IMR-90 (cell line): ENCODE measurements around the gene KYAT1. TPM values are rescaled to one million over a fixed set of nuclear protein-coding genes. Genes with fewer than 3 reads are reported as not detected.

Source experiments
- ATAC-seq: fragments of 200-7000 bp; cut with Tn5 transposase; 2 replicates; pipeline ENCODE4 v1.9.1; 2020; ENCODE audit warnings: low read depth, mild to moderate bottlenecking, moderate library complexity
- BruUV-seq: library from RNA; stranded (reverse); fragments of 400-500 nt; replicated peaks from 2 replicates; lab custom pipeline; 2021; lab: Mats Ljungman, UMichigan
- CTCF ChIA-PET: fragments of 300-600 bp; formaldehyde crosslinking; extraction: SDS; loops from one replicate; lab custom pipeline; 2021; ENCODE audit warnings: antibody characterized with exemption; lab: Yijun Ruan, JAX
- POLR2A ChIA-PET: fragments of 300-600 bp; sonication (Branson Sonifier 250); formaldehyde crosslinking; loops from one replicate; lab custom pipeline; 2022; ENCODE audit warnings: antibody characterized with exemption; ENCODE audit not compliant: unreplicated experiment; lab: Charles Lee
- DNase-seq: peaks from one replicate; pipeline ENCODE4 v3.0.0; 2013
- H2AFZ ChIP-seq: replicated peaks from 2 replicates; pipeline ENCODE3; 2013; ENCODE audit warnings: low read length, mild to moderate bottlenecking; ENCODE audit not compliant: poor library complexity
- H2AK5ac ChIP-seq: 2 replicates; pipeline ENCODE4 v1.6.1; 2013; ENCODE audit warnings: low read depth, low read length, inconsistent platforms
- H2AK9ac ChIP-seq: replicated peaks from 2 replicates; pipeline ENCODE3; 2013; ENCODE audit warnings: mild to moderate bottlenecking, low read depth, low read length, moderate library complexity; ENCODE audit not compliant: poor library complexity
- H2BK120ac ChIP-seq: 2 replicates; pipeline ENCODE4 v1.6.1; 2013; ENCODE audit warnings: low read depth, low read length, inconsistent platforms
- H2BK15ac ChIP-seq: 3 replicates; pipeline ENCODE4 v1.6.1; 2013; ENCODE audit warnings: low read depth, low read length, inconsistent platforms
- H2BK20ac ChIP-seq: 2 replicates; pipeline ENCODE4 v1.6.1; 2013; ENCODE audit warnings: low read depth, mild to moderate bottlenecking, inconsistent platforms, low read length, moderate library complexity
- H2BK5ac ChIP-seq: 2 replicates; pipeline ENCODE4 v1.6.1; 2013; ENCODE audit warnings: mild to moderate bottlenecking, low read depth, low read length, inconsistent platforms; ENCODE audit not compliant: poor library complexity, severe bottlenecking
- H3K14ac ChIP-seq: replicated peaks from 2 replicates; pipeline ENCODE4 v1.6.1; 2013; ENCODE audit warnings: low read depth, low read length, inconsistent platforms
- H3K18ac ChIP-seq: 2 replicates; pipeline ENCODE4 v1.6.1; 2013; ENCODE audit warnings: low read depth, low read length, control low read depth
- H3K23ac ChIP-seq: 2 replicates; pipeline ENCODE4 v1.6.1; 2013; ENCODE audit warnings: low read depth, low read length, inconsistent platforms
- H3K27ac ChIP-seq: 2 replicates; pipeline ENCODE4 v1.5.1; 2013; ENCODE audit warnings: mild to moderate bottlenecking, control low read depth, low read length; ENCODE audit not compliant: insufficient read depth
- H3K27me3 ChIP-seq: 2 replicates; pipeline ENCODE4 v1.6.1; 2013; ENCODE audit warnings: low read length; ENCODE audit not compliant: control insufficient read depth, insufficient read depth
- H3K36me3 ChIP-seq: 2 replicates; pipeline ENCODE4 v1.6.1; 2013; ENCODE audit warnings: low read length, mixed read lengths; ENCODE audit not compliant: control insufficient read depth, insufficient read depth
- H3K4ac ChIP-seq: 2 replicates; pipeline ENCODE4 v1.6.1; 2013; ENCODE audit warnings: low read depth, low read length, inconsistent platforms
- H3K4me1 ChIP-seq: 2 replicates; pipeline ENCODE4 v1.6.1; 2013; ENCODE audit warnings: low read length, mixed read lengths; ENCODE audit not compliant: control insufficient read depth, insufficient read depth
- H3K4me2 ChIP-seq: 2 replicates; pipeline ENCODE4 v1.6.1; 2013; ENCODE audit warnings: low read depth, mild to moderate bottlenecking, control low read depth, low read length, moderate library complexity
- H3K4me3 ChIP-seq: 2 replicates; pipeline ENCODE4 v1.5.1; 2013; ENCODE audit warnings: low read depth, mild to moderate bottlenecking, control low read depth, low read length, moderate library complexity; ENCODE audit not compliant: insufficient read depth
- H3K56ac ChIP-seq: 2 replicates; pipeline ENCODE4 v1.6.1; 2013; ENCODE audit warnings: low read length, inconsistent platforms; ENCODE audit not compliant: insufficient read depth; ENCODE audit errors: extremely low read depth
- H3K79me1 ChIP-seq, 2 experiments: 2 replicates each; pipeline ENCODE4 v1.6.1; 2013; ENCODE audit warnings: low read length in 2 of 2, inconsistent platforms in 1 of 2, low read depth in 1 of 2
- H3K9ac ChIP-seq: 2 replicates; pipeline ENCODE4 v1.6.1; 2013; ENCODE audit warnings: low read depth, low read length, control low read depth
- H3K9me1 ChIP-seq: 2 replicates; pipeline ENCODE4 v1.6.1; 2013; ENCODE audit warnings: low read length, inconsistent platforms; ENCODE audit not compliant: insufficient read depth
- H3K9me3 ChIP-seq: 2 replicates; pipeline ENCODE4 v1.6.1; 2013; ENCODE audit warnings: low read length; ENCODE audit not compliant: control insufficient read depth, insufficient read depth
- H4K20me1 ChIP-seq: 2 replicates; pipeline ENCODE4 v1.6.1; 2013; ENCODE audit warnings: low read length, inconsistent platforms; ENCODE audit not compliant: insufficient read depth
- H4K5ac ChIP-seq: 2 replicates; pipeline ENCODE4 v1.6.1; 2013; ENCODE audit warnings: mild to moderate bottlenecking, low read depth, low read length, control low read depth
- H4K8ac ChIP-seq, 2 experiments: 2 replicates each; pipeline ENCODE4 v1.6.1; 2013; ENCODE audit warnings: low read depth in 2 of 2, low read length in 2 of 2, control low read depth in 1 of 2, inconsistent platforms in 1 of 2
- H4K91ac ChIP-seq: 2 replicates; pipeline ENCODE4 v1.6.1; 2013; ENCODE audit warnings: low read depth, low read length, inconsistent platforms; ENCODE audit not compliant: insufficient read depth
- CEBPB ChIP-seq: IDR thresholded peaks from 2 replicates; pipeline ENCODE4 v1.6.1; 2012; ENCODE audit warnings: low read depth, low read length, improper control_type of control experiment
- RFX5 ChIP-seq: IDR thresholded peaks from 2 replicates; pipeline ENCODE4 v1.8.0; 2012; ENCODE audit warnings: low read depth, mild to moderate bottlenecking, low read length, moderate library complexity
- WGBS, 2 experiments: methylation state at CpG; one replicate each; pipeline versions ENCODE4 v1.1.5 to v1.1.7; 2013; ENCODE audit warnings: missing lambda C conversion rate in 2 of 2; ENCODE audit not compliant: insufficient read length in 1 of 2; ENCODE audit errors: extremely low coverage in 2 of 2; 5-methylcytosine and 5-hydroxymethylcytosine counted together
- dilution Hi-C: fragments of 300-500 bp; cut with HindIII; formaldehyde crosslinking; loops from one replicate; pipeline ENCODE4 v1.14.3; 2018; ENCODE audit warnings: low sequenced_read_pairs; ENCODE audit not compliant: unreplicated experiment
- in situ Hi-C: fragments of 300-500 bp; cut with MboI; formaldehyde crosslinking; loops from 3 replicates; pipeline ENCODE4 v1.14.3; 2019; ENCODE audit warnings: low sequenced_read_pairs, inconsistent platforms, mixed read lengths
- intact Hi-C: fragments of 100-400 bp; cut with micrococcal nuclease; formaldehyde crosslinking; loops from 2 replicates; pipeline ENCODE4 v1.10.0; 2022
- polyA plus RNA-seq, 3 experiments: library from polyadenylated mRNA; depleted of rRNA; stranded (reverse); fragments of >200 nt; gene quantifications; 2 replicates each; pipeline ENCODE4 v1.2.3, GENCODE V29; 2012; ENCODE audit warnings: low replicate concordance in 1 of 3
- total RNA-seq: library from RNA; depleted of rRNA; stranded (reverse); fragments of >200 nt; gene quantifications from 2 replicates; pipeline ENCODE4 v1.2.3, GENCODE V29; 2012

The KYAT1 gene
- total and polyA plus RNA-seq, 2 of the 4 experiments (the other 2 are of a cell fraction): 6.8 to 9.5 TPM

GRCh38 chr9:128792978-128793686, 88.6 kb downstream of the KYAT1 start:
- H3K4ac ChIP-seq: no peak overlapping the region
- BruUV-seq: no TSS peak
- H3K79me1 ChIP-seq: peaks cover 10 to 30% of the 10 kb centered on the region in 2 experiments
- no peak for ATAC-seq
- H4K8ac ChIP-seq: no peak overlapping the region
- no peak overlapping the region for H2BK120ac ChIP-seq
- no peaks in the 10 kb centered on the region for H3K9me1 ChIP-seq
- intact Hi-C loops: no loop called here
- CTCF ChIA-PET: interaction anchor here (1.1 kb wide), 1 partner anchor 158 kb away, joined by 5 read pairs; no protein-coding TSS in a partner anchor
- H2BK5ac ChIP-seq: no peak overlapping the region
- no peak overlapping the region for H4K5ac ChIP-seq
- no peak overlapping the region for H2BK20ac ChIP-seq
- no peak overlapping the region for H3K56ac ChIP-seq
- no peak overlapping the region for H2BK15ac ChIP-seq
- no peaks in the 10 kb centered on the region for H3K9me3 ChIP-seq
- TF ChIP-seq CEBPB (no peak), RFX5 (no peak)
- H3K36me3 ChIP-seq: peaks cover 56% of the 10 kb centered on the region
- no peaks in the 10 kb centered on the region for H3K4me1 ChIP-seq
- POLR2A ChIA-PET: no interaction called here
- in situ Hi-C loops: no loop called here
- H3K9ac ChIP-seq: no peak overlapping the region
- H3K14ac ChIP-seq: no peak overlapping the region
- H4K91ac ChIP-seq: no peak overlapping the region
- no peak overlapping the region for H3K4me2 ChIP-seq
- 93% methylated on average over 5 of the region's 8 CpGs; no CpG with 5 or more reads in 1 of the 2 experiments for whole genome bisulfite sequencing, 2 experiments
- H3K27me3 ChIP-seq: no peaks in the 10 kb centered on the region
- no peak overlapping the region for H2AK9ac ChIP-seq
- H2AK5ac ChIP-seq: no peak overlapping the region
- no peak overlapping the region for H3K23ac ChIP-seq
- no peak overlapping the region for H3K4me3 ChIP-seq
- H2AFZ ChIP-seq: no peak overlapping the region
- no peaks in the 10 kb centered on the region for H4K20me1 ChIP-seq
- no peak overlapping the region for H3K18ac ChIP-seq
- dilution Hi-C loops: no loop called here
- H3K27ac ChIP-seq: no peak overlapping the region
- no peak for DNase-seq
